H9 (cell line): ENCODE data around the gene OGFOD2. TPM values are rescaled to one million over a fixed set of nuclear protein-coding genes. Genes with fewer than 3 reads are reported as not detected.
"Not testable (repeated sequence)": the region's sequence is repeated elsewhere in the genome, so short reads cannot be mapped to it uniquely, and the experiment has no call there.

Experiments used
- DNase-seq: peaks from one replicate; pipeline ENCODE4 v3.0.0-alpha.2; 2017
- H2AFZ ChIP-seq: one replicate; pipeline ENCODE4 v1.6.1; 2013; ENCODE audit warnings: mild to moderate bottlenecking, low read length, control low read depth, moderate library complexity
- H2AK5ac ChIP-seq: 2 replicates; pipeline ENCODE4 v1.6.1; 2013; ENCODE audit warnings: low read length, control low read depth, mixed read lengths; ENCODE audit not compliant: insufficient read length
- H2BK120ac ChIP-seq: one replicate; pipeline ENCODE4 v1.6.1; 2013; ENCODE audit warnings: low read depth, mild to moderate bottlenecking, low read length, control low read depth, inconsistent platforms; ENCODE audit not compliant: poor library complexity, severe bottlenecking
- H2BK12ac ChIP-seq: 2 replicates; pipeline ENCODE4 v1.6.1; 2013; ENCODE audit warnings: low read length, control low read depth, mixed read lengths, low read depth; ENCODE audit not compliant: insufficient read length
- H2BK15ac ChIP-seq: 2 replicates; pipeline ENCODE4 v1.6.1; 2013; ENCODE audit warnings: low read depth, low read length, control low read depth
- H2BK20ac ChIP-seq: one replicate; pipeline ENCODE4 v1.6.1; 2013; ENCODE audit warnings: low read depth, mild to moderate bottlenecking, low read length, control low read depth, inconsistent platforms; ENCODE audit not compliant: poor library complexity, severe bottlenecking
- H2BK5ac ChIP-seq: 2 replicates; pipeline ENCODE4 v1.6.1; 2013; ENCODE audit warnings: low read length, control low read depth, mixed read lengths; ENCODE audit not compliant: insufficient read length
- H3K14ac ChIP-seq: 2 replicates; pipeline ENCODE4 v1.6.1; 2013; ENCODE audit warnings: low read length, control low read depth; ENCODE audit not compliant: insufficient read depth
- H3K18ac ChIP-seq: 2 replicates; pipeline ENCODE4 v1.6.1; 2013; ENCODE audit warnings: low read depth, mild to moderate bottlenecking, mixed read lengths, low read length, control low read depth; ENCODE audit not compliant: insufficient read length
- H3K23ac ChIP-seq: 2 replicates; pipeline ENCODE4 v1.6.1; 2013; ENCODE audit warnings: low read length, control low read depth, mixed read lengths, low read depth; ENCODE audit not compliant: insufficient read length
- H3K23me2 ChIP-seq: 2 replicates; pipeline ENCODE4 v1.6.1; 2013; ENCODE audit warnings: low read depth, mild to moderate bottlenecking, mixed read lengths, low read length, control low read depth; ENCODE audit not compliant: insufficient read length, poor library complexity, severe bottlenecking
- H3K27ac ChIP-seq: 2 replicates; pipeline ENCODE4 v1.5.1; 2013; ENCODE audit warnings: low read length, control low read depth, mixed read lengths, low read depth; ENCODE audit not compliant: insufficient read length
- H3K27me3 ChIP-seq: 2 replicates; pipeline ENCODE4 v1.6.1; 2013; ENCODE audit warnings: low read length, control low read depth, inconsistent platforms; ENCODE audit not compliant: insufficient read depth
- H3K4ac ChIP-seq: 2 replicates; pipeline ENCODE4 v1.6.1; 2013; ENCODE audit warnings: low read depth, mild to moderate bottlenecking, control low read depth, inconsistent platforms, low read length, moderate library complexity
- H3K4me1 ChIP-seq: 2 replicates; pipeline ENCODE4 v1.6.1; 2013; ENCODE audit warnings: low read length, control low read depth, inconsistent platforms; ENCODE audit not compliant: insufficient read depth
- H3K4me2 ChIP-seq: 2 replicates; pipeline ENCODE4 v1.6.1; 2013; ENCODE audit warnings: low read length, control low read depth, mixed read lengths; ENCODE audit not compliant: insufficient read length, insufficient read depth
- H3K56ac ChIP-seq: 2 replicates; pipeline ENCODE4 v1.6.1; 2013; ENCODE audit warnings: low read depth, mild to moderate bottlenecking, mixed read lengths, low read length, control low read depth; ENCODE audit not compliant: insufficient read length
- H3K79me1 ChIP-seq: 2 replicates; pipeline ENCODE4 v1.6.1; 2013; ENCODE audit warnings: low read depth, mild to moderate bottlenecking, moderate library complexity, low read length, control low read depth, inconsistent platforms; ENCODE audit not compliant: insufficient read depth, poor library complexity, severe bottlenecking
- H3K79me2 ChIP-seq: 2 replicates; pipeline ENCODE4 v1.6.1; 2013; ENCODE audit warnings: low read length, control low read depth, inconsistent platforms; ENCODE audit not compliant: insufficient read depth
- H3K9ac ChIP-seq: 2 replicates; pipeline ENCODE4 v1.6.1; 2013; ENCODE audit warnings: low read length, control low read depth, mixed read lengths; ENCODE audit not compliant: insufficient read length; ENCODE audit errors: extremely low read depth
- H3K9me3 ChIP-seq: one replicate; pipeline ENCODE4 v1.6.1; 2013; ENCODE audit warnings: low read depth, low read length, inconsistent platforms; ENCODE audit not compliant: control insufficient read depth
- H3T11ph ChIP-seq: one replicate; pipeline ENCODE4 v1.6.1; 2013; ENCODE audit warnings: mild to moderate bottlenecking, low read length, control low read depth, inconsistent platforms
- H4K20me1 ChIP-seq: one replicate; pipeline ENCODE4 v1.6.1; 2013; ENCODE audit not compliant: control insufficient read depth, insufficient read length, insufficient read depth
- H4K5ac ChIP-seq: 2 replicates; pipeline ENCODE4 v1.6.1; 2013; ENCODE audit warnings: low read depth, mild to moderate bottlenecking, mixed read lengths, low read length, control low read depth; ENCODE audit not compliant: insufficient read length
- H4K8ac ChIP-seq: replicated peaks from 2 replicates; pipeline ENCODE4 v1.6.1; 2013; ENCODE audit warnings: low read length, control low read depth, mixed read lengths, low read depth; ENCODE audit not compliant: insufficient read length
- H4K91ac ChIP-seq: 2 replicates; pipeline ENCODE4 v1.6.1; 2013; ENCODE audit warnings: low read depth, mild to moderate bottlenecking, moderate library complexity, mixed read lengths, low read length, control low read depth; ENCODE audit not compliant: insufficient read length
- H3K27ac Mint-ChIP-seq, 3 experiments: 2 replicates in 2 of 3; 3 replicates in 1 of 3; pipeline ENCODE4 v1.8.0; 2020 to 2021; ENCODE audit warnings: mixed read lengths in 3 of 3, mild to moderate bottlenecking in 1 of 3, moderate library complexity in 1 of 3
- H3K27me3 Mint-ChIP-seq: 2 replicates; pipeline ENCODE4 v1.8.0; 2021; ENCODE audit warnings: low read depth, mild to moderate bottlenecking, moderate library complexity, mixed read lengths
- H3K36me3 Mint-ChIP-seq, 3 experiments: 2 replicates in 2 of 3; 3 replicates in 1 of 3; pipeline ENCODE4 v1.8.0; 2020 to 2021; ENCODE audit warnings: low read depth in 3 of 3, mixed read lengths in 3 of 3; ENCODE audit not compliant: insufficient read depth in 1 of 3
- H3K4me1 Mint-ChIP-seq, 2 experiments: 2 replicates each; pipeline ENCODE4 v1.8.0; 2020; ENCODE audit warnings: mixed read lengths in 2 of 2
- H3K4me3 Mint-ChIP-seq, 2 experiments: 2 replicates in 1 of 2; 3 replicates in 1 of 2; pipeline ENCODE4 v1.8.0; 2020 to 2021; ENCODE audit warnings: mild to moderate bottlenecking in 2 of 2, mixed read lengths in 2 of 2, moderate library complexity in 1 of 2
- H3K9me3 Mint-ChIP-seq, 2 experiments: 2 replicates in 1 of 2; 3 replicates in 1 of 2; pipeline ENCODE4 v1.8.0; 2020; ENCODE audit warnings: mild to moderate bottlenecking in 2 of 2, mixed read lengths in 2 of 2, moderate library complexity in 1 of 2
- WGBS: extraction: QIAGEN DNeasy Blood & Tissue Kit; methylation state at CpG from one replicate; pipeline ENCODE4 v1.1.7; 2013; ENCODE audit warnings: missing lambda C conversion rate, low lambda C conversion rate, mixed read lengths; ENCODE audit not compliant: insufficient read length; ENCODE audit errors: extremely low coverage; 5-methylcytosine and 5-hydroxymethylcytosine counted together
- total RNA-seq: library from RNA; stranded (reverse); gene quantifications from 2 replicates; pipeline ENCODE4 v1.2.1, GENCODE V29; 2021
- TF ChIP-seq, protein P1 (sequence below): fragments of 200-600 bp; sonication (generic); conservative IDR thresholded peaks from 3 replicates; pipeline ENCODE4 v1.8.0; 2021; ENCODE audit warnings: antibody characterized with exemption, mild to moderate bottlenecking

Gene OGFOD2
- total RNA-seq, 1 experiment from 2014 or later = 14.7 TPM

DNA sequence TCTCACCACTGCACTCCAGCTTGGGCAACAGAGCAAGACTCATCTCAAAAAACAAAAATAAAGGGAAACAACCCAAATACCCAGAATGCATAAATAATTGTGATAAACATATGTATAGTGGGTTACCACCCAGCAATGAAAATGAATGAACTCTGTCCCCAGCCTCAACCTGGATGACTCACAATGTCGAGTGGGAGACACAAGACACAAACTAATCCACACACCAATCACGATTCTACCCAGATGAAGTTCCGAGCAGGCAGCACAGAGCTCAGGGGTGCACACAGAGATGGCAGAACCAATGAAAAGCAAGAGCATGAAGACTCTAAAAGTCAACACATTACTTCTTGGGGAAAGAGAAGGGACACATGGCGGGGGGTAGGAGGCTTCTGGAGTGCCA lies 35.9 kb upstream of the OGFOD2 start:
- no peak overlapping the region for H3K56ac ChIP-seq
- H3T11ph ChIP-seq = no peak overlapping the region
- H3K4me1 ChIP-seq = no peaks in the 10 kb centered on the region
- H2AK5ac ChIP-seq = no peak overlapping the region
- no peaks in the 10 kb centered on the region for H4K20me1 ChIP-seq
- no peak overlapping the region for H4K91ac ChIP-seq
- H2BK120ac ChIP-seq = no peak overlapping the region
- H3K4ac ChIP-seq = no peak overlapping the region
- H3K4me2 ChIP-seq = no peak overlapping the region
- no peaks in the 10 kb centered on the region for H3K27me3 ChIP-seq
- H3K36me3 Mint-ChIP-seq = no peaks in the 10 kb centered on the region
- H3K23me2 ChIP-seq = no peaks in the 10 kb centered on the region
- H3K79me1 ChIP-seq = no peaks in the 10 kb centered on the region
- H3K4me1 Mint-ChIP-seq = peaks cover 0 to 6% of the 10 kb centered on the region in 2 experiments; a peak in 2 of 4 replicates
- H3K18ac ChIP-seq = no peak overlapping the region
- no peak overlapping the region for H2AFZ ChIP-seq
- no CpG with 5 or more reads among the region's 4 CpGs for WGBS
- no peak for DNase-seq
- no peak overlapping the region for H3K4me3 Mint-ChIP-seq
- no peak overlapping the region for H2BK5ac ChIP-seq
- H3K27ac ChIP-seq = no peak overlapping the region
- no peak overlapping the region for H4K8ac ChIP-seq
- H2BK20ac ChIP-seq = no peak overlapping the region
- H3K14ac ChIP-seq = no peak overlapping the region
- peaks cover 26% of the 10 kb centered on the region for H3K27me3 Mint-ChIP-seq
- H3K79me2 ChIP-seq = no peaks in the 10 kb centered on the region
- H3K9ac ChIP-seq = no peak overlapping the region
- H4K5ac ChIP-seq = no peak overlapping the region
- no peak overlapping the region for H3K23ac ChIP-seq
- no peaks in the 10 kb centered on the region for H3K9me3 ChIP-seq
- no peaks in the 10 kb centered on the region for H3K9me3 Mint-ChIP-seq
- TF ChIP-seq, protein P1, sequence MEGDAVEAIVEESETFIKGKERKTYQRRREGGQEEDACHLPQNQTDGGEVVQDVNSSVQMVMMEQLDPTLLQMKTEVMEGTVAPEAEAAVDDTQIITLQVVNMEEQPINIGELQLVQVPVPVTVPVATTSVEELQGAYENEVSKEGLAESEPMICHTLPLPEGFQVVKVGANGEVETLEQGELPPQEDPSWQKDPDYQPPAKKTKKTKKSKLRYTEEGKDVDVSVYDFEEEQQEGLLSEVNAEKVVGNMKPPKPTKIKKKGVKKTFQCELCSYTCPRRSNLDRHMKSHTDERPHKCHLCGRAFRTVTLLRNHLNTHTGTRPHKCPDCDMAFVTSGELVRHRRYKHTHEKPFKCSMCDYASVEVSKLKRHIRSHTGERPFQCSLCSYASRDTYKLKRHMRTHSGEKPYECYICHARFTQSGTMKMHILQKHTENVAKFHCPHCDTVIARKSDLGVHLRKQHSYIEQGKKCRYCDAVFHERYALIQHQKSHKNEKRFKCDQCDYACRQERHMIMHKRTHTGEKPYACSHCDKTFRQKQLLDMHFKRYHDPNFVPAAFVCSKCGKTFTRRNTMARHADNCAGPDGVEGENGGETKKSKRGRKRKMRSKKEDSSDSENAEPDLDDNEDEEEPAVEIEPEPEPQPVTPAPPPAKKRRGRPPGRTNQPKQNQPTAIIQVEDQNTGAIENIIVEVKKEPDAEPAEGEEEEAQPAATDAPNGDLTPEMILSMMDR = no peak
- no peak overlapping the region for H2BK12ac ChIP-seq
- H3K27ac Mint-ChIP-seq = no peak overlapping the region
- H2BK15ac ChIP-seq = no peak overlapping the region

DNA sequence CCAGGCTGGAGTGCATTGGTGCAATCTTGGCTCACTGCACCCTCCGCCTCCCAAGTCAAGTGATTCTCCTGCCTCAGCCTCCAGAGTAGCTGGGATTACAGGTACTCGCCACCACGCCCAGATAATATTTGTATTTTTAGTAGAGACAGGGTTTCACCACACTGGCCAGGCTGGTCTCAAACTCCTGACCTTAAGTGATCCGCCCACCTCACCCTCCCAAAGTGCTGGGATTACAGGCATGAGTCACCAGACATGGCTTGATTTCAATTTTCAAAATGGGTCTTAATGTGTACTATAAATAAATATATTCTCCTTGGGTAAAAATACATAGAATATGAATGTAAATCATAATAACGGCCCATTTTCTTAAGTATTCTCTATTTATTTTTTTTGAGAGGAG lies 33.7 kb upstream of the OGFOD2 start:
- H3K27ac ChIP-seq, H3K23me2 ChIP-seq, H3K23ac ChIP-seq, H2BK120ac ChIP-seq, H2BK15ac ChIP-seq, H3K79me2 ChIP-seq, H4K20me1 ChIP-seq, H3K4me1 Mint-ChIP-seq, H3K4me3 Mint-ChIP-seq, H3K36me3 Mint-ChIP-seq, H3K27ac Mint-ChIP-seq, H2AK5ac ChIP-seq, H3K4ac ChIP-seq, H3K4me2 ChIP-seq, H3K9me3 Mint-ChIP-seq, H3K9ac ChIP-seq, H4K91ac ChIP-seq, H4K8ac ChIP-seq, H4K5ac ChIP-seq, H2BK5ac ChIP-seq, H2AFZ ChIP-seq, H3K4me1 ChIP-seq, H2BK12ac ChIP-seq, H3K79me1 ChIP-seq, H3K14ac ChIP-seq, DNase-seq, H3K56ac ChIP-seq, H3K27me3 ChIP-seq, H3T11ph ChIP-seq, H3K18ac ChIP-seq, H3K9me3 ChIP-seq, H2BK20ac ChIP-seq: not testable (repeated sequence)
- whole genome bisulfite sequencing = no CpG with 5 or more reads among the region's 5 CpGs
- H3K27me3 Mint-ChIP-seq = peaks cover 45% of the 10 kb centered on the region
